ENCODE data around the gene CPTP.
"Not testable (repeated sequence)": the region's sequence is repeated elsewhere in the genome, so short reads cannot be mapped to it uniquely, and the experiment has no call there.

CPTP gene

DNA sequence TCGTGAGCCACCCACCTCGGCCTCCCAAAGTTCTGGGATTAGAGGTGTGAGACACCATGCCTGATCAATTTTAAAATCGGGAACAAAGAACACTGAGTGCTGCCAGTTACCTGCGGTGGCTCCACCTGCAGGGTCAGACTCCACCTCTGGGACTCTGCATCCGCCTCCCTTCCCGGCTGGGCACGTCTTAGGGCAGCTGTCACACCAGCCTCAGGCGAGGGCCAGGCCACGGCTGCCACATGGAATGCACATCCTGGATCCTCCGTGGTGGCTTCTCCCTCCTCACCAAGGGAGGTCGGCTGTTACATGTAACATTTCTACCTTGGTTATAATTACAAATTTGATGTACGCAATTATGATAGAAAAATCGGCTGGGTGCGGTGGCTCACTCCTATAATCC, 39.7 kb downstream of the CPTP start:
- Histone ChIP-seq H3K4me3 (no peak overlapping the region), H3K36me3 (replicated peaks) (no peaks in the 10 kb centered on the region), H3K9me3 (peaks cover 4% of the 10 kb centered on the region; the same call in 1 of the 2 replicates), H3K4me1 (no peaks in the 10 kb centered on the region), H3K27me3 (ENCODE audit: low read depth) (no peaks in the 10 kb centered on the region)
- DNase-seq (ENCODE audit: low spot score in 2 of 2), result no peak
- in situ Hi-C loops (cut with MboI; ENCODE audit: low sequenced_read_pairs), result no loop called here

GRCh38 chr1:1365875-1366698, 41.5 kb downstream of the CPTP start:
- in situ Hi-C loops (cut with MboI; ENCODE audit: low sequenced_read_pairs), result no loop called here
- Histone ChIP-seq H3K27me3 (ENCODE audit: low read depth) (no peaks in the 10 kb centered on the region), H3K36me3 (replicated peaks) (no peaks in the 10 kb centered on the region), H3K4me3 (no peak overlapping the region), H3K9me3 (peaks cover 4% of the 10 kb centered on the region; the same call in 1 of the 2 replicates), H3K4me1 (no peaks in the 10 kb centered on the region)
- no peak for DNase-seq (ENCODE audit: low spot score in 2 of 2)

DNA sequence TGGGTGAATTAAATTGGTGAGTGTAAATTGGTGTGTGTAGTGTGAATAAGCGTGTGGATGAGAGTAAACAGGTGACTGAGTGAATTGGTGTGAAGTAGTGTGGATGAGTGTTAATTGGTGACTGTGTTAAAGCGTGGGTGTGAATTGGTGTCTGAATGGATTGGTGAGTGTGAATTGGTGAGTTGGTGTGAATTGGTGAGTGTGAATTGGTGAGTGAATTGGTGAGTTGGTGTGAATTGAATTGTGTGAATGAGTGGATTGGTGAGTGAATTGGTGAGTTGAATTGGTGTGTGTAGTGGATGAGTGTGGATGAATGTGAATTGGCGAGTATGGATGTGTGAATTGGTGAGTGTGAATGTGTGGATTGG, 42.1 kb downstream of the CPTP start:
- Histone ChIP-seq H3K9me3 (peaks cover 4% of the 10 kb centered on the region; the same call in 1 of the 2 replicates), H3K4me3 (no peak overlapping the region), H3K27me3 (ENCODE audit: low read depth) (no peaks in the 10 kb centered on the region), H3K36me3 (replicated peaks) (peaks cover 4% of the 10 kb centered on the region; the same call in 1 of the 2 replicates), H3K4me1 (no peaks in the 10 kb centered on the region)
- in situ Hi-C loops (cut with MboI; ENCODE audit: low sequenced_read_pairs), result no loop called here
- no peak for DNase-seq (ENCODE audit: low spot score in 2 of 2)

DNA sequence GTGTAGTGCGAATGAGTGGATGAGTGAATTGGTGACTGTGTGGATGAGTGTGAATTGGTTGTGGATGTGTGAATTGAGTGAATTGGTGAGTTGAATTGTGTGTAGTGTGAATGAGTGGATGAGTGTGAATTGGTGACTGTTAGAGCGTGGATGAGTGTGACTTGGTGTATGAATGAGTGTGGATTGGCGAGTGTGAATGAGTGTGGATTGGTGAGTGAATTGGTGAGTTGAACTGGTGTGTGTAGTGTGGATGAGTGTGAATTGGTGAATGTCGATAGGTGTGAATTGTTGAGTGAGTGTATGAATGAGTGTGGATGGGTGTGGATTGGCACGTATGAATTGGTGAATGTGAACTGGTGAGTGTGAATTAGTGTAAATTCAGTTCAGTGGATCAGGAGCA, 42.7 kb downstream of the CPTP start:
- peaks cover 6% of the 10 kb centered on the region for H3K36me3 ChIP-seq (replicated peaks)
- H3K9me3 ChIP-seq, result peaks cover 4% of the 10 kb centered on the region; the same call in 1 of the 2 replicates
- H3K4me3 ChIP-seq, result no peak overlapping the region
- no peak for DNase-seq (ENCODE audit: low spot score in 2 of 2)
- no peaks in the 10 kb centered on the region for H3K27me3 ChIP-seq (ENCODE audit: low read depth)
- in situ Hi-C loops (cut with MboI; ENCODE audit: low sequenced_read_pairs), result no loop called here
- H3K4me1 ChIP-seq, result no peaks in the 10 kb centered on the region

- DNase-seq (ENCODE audit: low spot score in 2 of 2); H3K4me1 ChIP-seq; in situ Hi-C loops (cut with MboI; ENCODE audit: low sequenced_read_pairs); H3K9me3 ChIP-seq; H3K27me3 ChIP-seq (ENCODE audit: low read depth); H3K4me3 ChIP-seq: not testable (repeated sequence)
- H3K36me3 ChIP-seq (replicated peaks), result peaks cover 29% of the 10 kb centered on the region
Measured at GRCh38 chr1:1370094-1370493, 45.5 kb downstream of the CPTP start.

GRCh38 chr1:1370771-1371300, 46.2 kb downstream of the CPTP start:
- no peak for DNase-seq (ENCODE audit: low spot score in 2 of 2)
- in situ Hi-C loops (cut with MboI; ENCODE audit: low sequenced_read_pairs), result no loop called here
- Histone ChIP-seq H3K27me3 (ENCODE audit: low read depth) (no peaks in the 10 kb centered on the region), H3K4me1 (peaks cover 7% of the 10 kb centered on the region), H3K36me3 (replicated peaks) (peaks cover 29% of the 10 kb centered on the region), H3K9me3 (peaks cover 3% of the 10 kb centered on the region; the same call in 1 of the 2 replicates), H3K4me3 (no peak overlapping the region)

- H3K36me3 ChIP-seq (replicated peaks), result peaks cover 32% of the 10 kb centered on the region
- no peaks in the 10 kb centered on the region for H3K27me3 ChIP-seq (ENCODE audit: low read depth)
- peaks cover 7% of the 10 kb centered on the region for H3K4me1 ChIP-seq
- no peak overlapping the region for H3K4me3 ChIP-seq
- no peaks in the 10 kb centered on the region for H3K9me3 ChIP-seq
- in situ Hi-C loops (cut with MboI; ENCODE audit: low sequenced_read_pairs), result no loop called here
- DNase-seq (ENCODE audit: low spot score in 2 of 2), result no peak
Measured at GRCh38 chr1:1371364-1371745, 46.8 kb downstream of the CPTP start.

GRCh38 chr1:1371746-1372711, 47.4 kb downstream of the CPTP start:
- peaks cover 7% of the 10 kb centered on the region for H3K4me1 ChIP-seq
- DNase-seq (ENCODE audit: low spot score in 2 of 2), result peak in 1 of 2 experiments; percentile 88
- in situ Hi-C loops (cut with MboI; ENCODE audit: low sequenced_read_pairs), result no loop called here
- H3K9me3 ChIP-seq, result no peaks in the 10 kb centered on the region
- H3K36me3 ChIP-seq (replicated peaks), result peaks cover 33% of the 10 kb centered on the region
- no peak overlapping the region for H3K4me3 ChIP-seq
- no peaks in the 10 kb centered on the region for H3K27me3 ChIP-seq (ENCODE audit: low read depth)

DNA sequence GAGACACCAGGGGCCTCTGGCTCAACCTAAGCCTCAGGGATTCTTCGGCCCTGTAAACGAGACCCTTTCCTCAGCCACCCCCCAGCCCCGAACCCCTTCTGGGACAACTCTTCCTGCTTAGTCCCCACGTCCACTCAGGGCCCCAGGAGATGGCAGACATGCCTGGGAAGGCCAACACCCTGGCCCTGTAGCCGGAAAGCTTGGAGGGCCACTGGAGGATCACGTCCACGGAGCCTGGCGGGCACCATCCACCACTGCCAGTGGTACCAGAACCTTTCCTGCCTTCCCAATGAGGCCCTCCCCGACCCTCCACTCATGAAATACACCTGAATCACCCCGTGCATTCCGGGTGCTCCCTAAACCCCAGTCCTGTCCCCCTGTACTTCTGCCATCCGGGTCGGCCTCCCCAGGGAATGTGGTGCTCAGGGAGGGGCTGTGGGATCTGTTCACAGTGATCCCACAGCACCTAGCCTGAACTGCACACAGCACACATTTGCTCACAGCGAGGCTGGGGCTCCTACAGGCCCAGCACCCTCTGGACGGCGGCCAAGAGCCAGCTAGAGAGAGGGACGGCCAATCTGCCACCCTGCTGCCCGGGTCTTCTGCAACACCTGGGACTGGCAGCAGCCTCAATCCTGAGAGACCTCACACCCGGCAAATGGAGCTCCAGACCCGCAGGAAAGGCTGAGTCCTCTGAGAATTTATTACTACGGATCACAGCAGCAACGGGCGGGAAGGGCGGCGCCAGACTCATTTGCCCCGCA, 48.6 kb downstream of the CPTP start:
- no peaks in the 10 kb centered on the region for H3K9me3 ChIP-seq
- H3K36me3 ChIP-seq (replicated peaks), result peaks cover 33% of the 10 kb centered on the region
- H3K4me3 ChIP-seq, result no peak overlapping the region
- no peak for DNase-seq (ENCODE audit: low spot score in 2 of 2)
- peaks cover 7% of the 10 kb centered on the region for H3K4me1 ChIP-seq
- H3K27me3 ChIP-seq (ENCODE audit: low read depth), result no peaks in the 10 kb centered on the region
- in situ Hi-C loops (cut with MboI; ENCODE audit: low sequenced_read_pairs), result no loop called here

GRCh38 chr1:1373815-1374588, 49.4 kb downstream of the CPTP start:
- Histone ChIP-seq H3K9me3 (no peaks in the 10 kb centered on the region), H3K36me3 (replicated peaks) (peaks cover 33% of the 10 kb centered on the region), H3K4me1 (peaks cover 7% of the 10 kb centered on the region), H3K4me3 (peak overlapping the region; percentile 83), H3K27me3 (ENCODE audit: low read depth) (no peaks in the 10 kb centered on the region)
- in situ Hi-C loops (cut with MboI; ENCODE audit: low sequenced_read_pairs), result no loop called here
- DNase-seq (ENCODE audit: low spot score in 2 of 2), result no peak

- Histone ChIP-seq H3K27me3 (ENCODE audit: low read depth) (no peaks in the 10 kb centered on the region), H3K4me1 (peaks cover 7% of the 10 kb centered on the region), H3K36me3 (replicated peaks) (peaks cover 33% of the 10 kb centered on the region), H3K4me3 (peak overlapping the region; percentile 83), H3K9me3 (no peaks in the 10 kb centered on the region)
- no peak for DNase-seq (ENCODE audit: low spot score in 2 of 2)
- in situ Hi-C loops (cut with MboI; ENCODE audit: low sequenced_read_pairs), result no loop called here
Measured at GRCh38 chr1:1374589-1374928, 50.0 kb downstream of the CPTP start.

GRCh38 chr1:1374929-1375662, 50.5 kb downstream of the CPTP start, which contains the start of gene AURKAIP1:
Gene AURKAIP1, minus strand, starts transcription at chr1:1375207. Its CDS starts 451 bp downstream, at chr1:1374756.
- peak within 1 kb of the TSS; percentile 83 for H3K4me3 ChIP-seq
- in situ Hi-C loops (cut with MboI; ENCODE audit: low sequenced_read_pairs), result no loop called here
- peaks cover 7% of the 10 kb centered on the region for H3K4me1 ChIP-seq
- no peaks in the 10 kb centered on the region for H3K27me3 ChIP-seq (ENCODE audit: low read depth)
- H3K9me3 ChIP-seq, result no peaks in the 10 kb centered on the region
- H3K36me3 ChIP-seq (replicated peaks), result peaks cover 33% of the 10 kb centered on the region
- DNase-seq (ENCODE audit: low spot score in 2 of 2), result peak; percentile 98
